ENCODE data around the gene MVB12B.

GRCh38 chr9:126334721-126335621, 8.3 kb downstream of the MVB12B start:
- TF ChIP-seq JUND (IDR thresholded peaks at IDR 0.05; ENCODE audit: low read length) (no peak), SP1 (IDR thresholded peaks at IDR 0.05; ENCODE audit: low read depth, low read length) (no peak), SAP30 (IDR thresholded peaks at IDR 0.05; ENCODE audit: insufficient read depth, insufficient replicate concordance, low read length) (no peak), YY1 (IDR thresholded peaks at IDR 0.05; ENCODE audit: low read depth, low read length) (no peak), CTCF (IDR thresholded peaks at IDR 0.05; ENCODE audit: control extremely low read depth in 1 of 3, insufficient read depth in 1 of 3, low read depth in 1 of 3, low read length in 3 of 3) (no peak), CHD1 (IDR thresholded peaks at IDR 0.05; ENCODE audit: low read depth, low read length) (no peak), USF2 (IDR thresholded peaks at IDR 0.05; ENCODE audit: low read length) (no peak), POLR2A (IDR thresholded peaks at IDR 0.05; ENCODE audit: control extremely low read depth in 1 of 2, low read depth in 2 of 2, low read length in 2 of 2) (no peak), CBX5 (IDR thresholded peaks at IDR 0.05; ENCODE audit: low read depth, low read length) (no peak), SIN3A (conservative IDR thresholded peaks at IDR 0.05 in 1 of 2, IDR thresholded peaks at IDR 0.05 in 1 of 2; ENCODE audit: low read depth in 1 of 2, low read length in 2 of 2) (no peak), RAD21 (IDR thresholded peaks at IDR 0.05 in 1 of 2, conservative IDR thresholded peaks at IDR 0.05 in 1 of 2; ENCODE audit: low read depth in 2 of 2, low read length in 2 of 2) (no peak), ATF2 (IDR thresholded peaks at IDR 0.05; ENCODE audit: low read length) (no peak), ASH2L (IDR thresholded peaks at IDR 0.05; ENCODE audit: low read length) (no peak)
